Central memory CD4-positive, alpha-beta T cell (primary cell): Measurements from ENCODE around the gene CSNK1A1L.

ENCODE experiments used
- DNase-seq: peaks from one replicate; pipeline ENCODE4 v3.0.0; 2022
- total RNA-seq, 3 experiments: gene quantifications; one replicate each; lab custom pipeline; 2026; lab: John Stamatoyannopoulos, UW

The CSNK1A1L gene
- 0 to 0.25 (median 0.11) reads per million in 3 experiments for total RNA-seq

- DNase-seq = no peak
These were observed at the start of gene CSNK1A1L for GRCh38 chr13:37105251-37105714. Gene CSNK1A1L, minus strand, starts transcription at chr13:37105664. Its CDS starts 408 bp downstream, at chr13:37105256.

DNA sequence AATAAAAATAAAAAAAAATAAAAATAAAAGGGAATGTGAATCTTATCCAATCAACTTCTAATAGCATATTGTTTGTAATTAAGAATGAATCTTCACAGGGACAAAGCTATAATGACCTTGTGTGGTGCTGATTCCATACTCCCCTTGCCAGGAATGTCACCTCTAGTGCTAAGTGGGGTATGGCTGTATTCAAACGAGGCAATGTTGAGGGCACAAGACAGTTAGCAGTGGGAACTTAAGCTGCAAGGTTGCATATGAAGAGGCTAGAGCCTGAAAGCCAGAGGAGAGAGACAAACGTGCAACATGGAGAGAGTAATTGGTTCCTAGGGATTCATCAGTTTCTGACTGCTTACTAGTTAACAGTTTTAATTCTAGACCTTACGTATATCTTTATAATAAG is 43.9 kb upstream of the CSNK1A1L start:
- no peak for DNase-seq

DNA sequence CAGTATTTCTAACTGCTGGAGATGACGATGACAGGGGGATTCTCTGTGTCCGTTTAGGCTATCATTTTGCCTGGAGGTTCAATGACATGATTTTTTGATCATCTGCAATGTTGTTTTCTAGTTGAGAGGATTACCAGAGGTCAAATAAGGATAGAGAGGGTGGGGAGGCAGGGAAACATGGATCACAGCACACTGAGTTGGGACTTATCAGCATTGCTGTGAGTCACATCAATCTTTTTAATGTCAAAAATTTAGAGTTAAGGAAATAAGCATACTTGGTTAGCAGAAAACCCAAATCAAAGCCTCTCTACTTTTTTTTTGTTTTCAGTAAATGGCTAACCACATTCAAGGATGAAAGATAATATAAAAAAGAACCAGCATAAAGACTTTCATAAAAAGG is 43.0 kb upstream of the CSNK1A1L start:
- DNase-seq = no peak

- DNase-seq = no peak
These were observed 39.2 kb upstream of the CSNK1A1L start for GRCh38 chr13:37144661-37145060.

DNA sequence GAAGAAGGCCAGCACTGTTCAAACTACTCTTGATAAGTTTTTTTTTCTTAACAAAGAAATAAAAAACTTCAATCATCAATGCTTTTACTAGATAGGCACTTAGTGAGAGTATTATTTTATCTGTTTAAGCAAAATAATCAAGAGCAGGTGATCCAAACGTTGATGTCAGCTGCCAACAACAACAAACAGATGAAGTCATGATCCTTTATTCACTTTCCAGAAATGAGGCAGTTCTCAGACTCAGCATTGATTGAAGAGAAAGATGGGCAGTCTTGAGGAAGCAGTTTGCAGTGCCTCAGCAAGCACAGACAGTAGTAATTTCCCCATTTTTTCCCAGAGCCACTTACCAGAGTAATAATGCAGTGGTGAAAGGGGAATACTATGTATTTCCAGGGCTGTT is 38.4 kb upstream of the CSNK1A1L start:
- no peak for DNase-seq

- no peak for DNase-seq
These were observed 37.4 kb upstream of the CSNK1A1L start for GRCh38 chr13:37142877-37143276.

DNA sequence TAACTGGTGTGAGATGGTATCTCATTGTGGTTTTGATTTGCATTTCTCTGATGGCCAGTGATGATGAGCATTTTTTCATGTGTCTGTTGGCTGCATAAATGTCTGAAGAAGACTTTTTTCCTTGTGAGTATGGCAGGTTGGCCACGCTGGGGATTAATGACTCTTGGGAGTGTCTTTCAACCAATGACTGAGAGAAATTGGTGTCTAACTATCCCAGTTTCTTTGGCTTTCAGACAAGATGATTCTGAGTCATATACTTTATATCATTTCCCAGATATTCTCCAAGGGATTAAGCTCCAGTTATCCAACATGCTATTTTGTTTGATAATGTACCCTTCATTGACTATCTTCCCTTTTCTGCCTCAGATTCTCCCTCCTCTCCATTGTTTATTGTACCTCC is 35.5 kb upstream of the CSNK1A1L start:
- no peak for DNase-seq

DNA sequence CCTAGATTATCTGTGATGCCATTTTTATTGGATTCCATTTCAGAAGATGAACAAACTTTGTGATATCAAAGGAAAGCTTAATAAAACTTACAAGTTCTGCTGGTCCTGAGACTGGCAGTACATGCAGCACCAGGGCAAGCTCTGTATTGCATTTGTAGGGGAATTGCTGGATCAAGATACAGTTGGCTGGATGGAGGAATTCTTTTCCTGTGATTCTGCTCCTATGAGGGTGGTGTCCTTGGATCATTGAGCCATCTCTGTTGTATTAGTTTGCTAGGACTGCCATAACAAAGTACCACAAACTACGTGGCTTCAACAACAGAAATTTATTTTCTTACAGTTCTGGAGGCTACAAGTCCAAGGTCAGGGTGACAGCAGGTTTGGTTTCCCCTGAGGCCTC is 33.9 kb upstream of the CSNK1A1L start:
- no peak for DNase-seq

- DNase-seq = no peak
These were observed 33.5 kb upstream of the CSNK1A1L start for GRCh38 chr13:37138926-37139325.

DNA sequence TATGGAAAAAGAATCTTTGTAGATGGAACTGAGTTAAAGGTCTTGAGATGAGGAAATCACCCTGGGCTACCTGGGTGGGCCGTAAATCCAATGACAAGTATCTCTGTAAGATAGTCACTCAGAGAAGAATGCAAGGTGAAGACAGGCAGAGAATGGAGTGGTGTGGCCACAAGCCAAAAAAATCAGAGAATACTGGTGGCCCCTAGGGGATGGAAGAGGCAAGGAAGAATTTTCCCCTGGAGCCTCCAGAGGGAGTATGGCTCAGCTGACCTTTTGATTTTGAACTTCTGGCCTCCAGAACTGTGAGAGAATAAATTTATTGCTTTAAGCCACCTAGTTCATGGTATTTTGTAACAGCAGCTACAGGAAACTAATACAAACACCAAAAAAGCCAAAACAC is 32.7 kb upstream of the CSNK1A1L start:
- no peak for DNase-seq

DNA sequence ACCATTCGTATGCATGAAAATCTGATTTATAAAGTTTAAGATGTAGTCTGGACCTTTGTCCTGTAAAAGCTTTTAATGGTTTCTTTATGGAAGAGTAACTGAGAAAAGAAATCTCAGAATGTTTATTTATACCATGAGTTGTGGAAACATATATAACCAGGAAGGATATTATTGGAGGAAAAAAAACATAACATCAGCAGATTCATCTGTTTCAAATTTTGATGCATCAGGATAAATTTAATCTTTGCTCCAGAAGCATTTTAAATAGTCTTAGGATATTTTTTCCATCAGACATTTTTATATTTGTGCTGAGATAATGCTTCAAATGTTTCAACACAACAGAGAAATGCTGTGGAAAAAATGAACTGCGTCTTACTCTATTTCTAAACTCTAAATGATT is 31.2 kb upstream of the CSNK1A1L start:
- DNase-seq = no peak

- DNase-seq = no peak
These were observed 30.7 kb upstream of the CSNK1A1L start for GRCh38 chr13:37136187-37136586.

- DNase-seq = no peak
These were observed 29.1 kb upstream of the CSNK1A1L start for GRCh38 chr13:37134411-37135041.

- DNase-seq = no peak
These were observed 26.7 kb upstream of the CSNK1A1L start for GRCh38 chr13:37132211-37132610.

- no peak for DNase-seq
These were observed 25.6 kb upstream of the CSNK1A1L start for GRCh38 chr13:37131092-37131491.

- no peak for DNase-seq
These were observed 24.4 kb upstream of the CSNK1A1L start for GRCh38 chr13:37129866-37130265.

GRCh38 chr13:37127691-37128241 is 22.3 kb upstream of the CSNK1A1L start:
- DNase-seq = no peak

GRCh38 chr13:37123337-37123736 is 17.9 kb upstream of the CSNK1A1L start:
- no peak for DNase-seq

DNA sequence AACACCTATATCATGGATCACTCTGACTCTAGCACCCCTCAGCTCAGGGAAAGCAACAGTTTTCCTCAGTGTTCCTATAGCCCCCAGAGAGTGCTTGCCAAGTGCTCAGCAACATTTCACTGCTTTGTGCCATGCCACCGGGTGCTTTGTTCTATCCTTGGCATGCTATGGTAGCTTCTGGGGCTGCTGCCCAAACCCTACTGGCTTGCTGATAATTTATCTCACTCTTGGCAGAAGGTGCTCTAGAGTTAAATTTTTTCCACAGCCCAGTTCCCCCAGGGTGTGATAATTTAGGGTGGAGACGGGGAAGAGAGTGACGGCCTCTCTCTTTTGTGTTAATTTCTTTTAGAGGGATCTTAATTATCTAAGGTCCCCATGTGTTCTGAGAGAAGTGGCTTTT is 12.6 kb upstream of the CSNK1A1L start:
- no peak for DNase-seq

DNA sequence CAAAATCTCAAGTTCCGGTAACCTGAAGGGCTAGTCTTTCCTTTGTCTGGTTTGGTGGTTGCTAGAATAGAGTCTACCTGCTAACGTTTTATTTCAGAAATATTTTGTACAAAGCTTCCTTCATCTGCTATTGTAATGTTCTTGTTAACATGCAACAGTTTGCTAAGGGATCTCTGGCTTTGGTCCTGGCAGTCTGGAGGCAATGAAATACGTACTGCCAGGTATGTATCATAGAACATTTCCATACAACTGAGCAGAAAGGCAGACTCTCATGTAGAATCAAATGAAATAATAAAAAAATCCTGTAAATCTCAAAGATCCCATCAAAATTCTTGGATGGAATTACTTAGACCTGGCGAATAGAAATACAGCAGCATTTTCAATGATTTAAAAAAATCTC is 8.8 kb upstream of the CSNK1A1L start:
- DNase-seq = no peak

DNA sequence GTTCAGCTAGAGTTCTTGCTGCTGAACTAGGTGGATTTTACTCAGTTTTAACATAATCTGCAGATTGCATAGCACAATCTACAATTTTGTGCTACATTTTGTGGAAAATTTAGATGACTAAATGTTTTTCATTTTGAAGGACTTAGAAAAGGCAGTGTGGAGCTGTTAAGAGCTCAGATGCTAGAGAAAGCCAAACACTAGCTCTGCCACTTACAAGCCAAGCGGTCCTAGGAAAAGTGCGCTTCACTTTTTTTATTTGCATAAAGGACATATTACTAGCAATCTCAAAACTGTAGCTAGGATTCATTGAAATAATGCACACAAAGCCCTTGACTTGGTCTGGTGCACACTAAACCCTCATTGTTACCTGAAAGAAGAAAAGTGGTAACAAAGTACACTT is 8.1 kb upstream of the CSNK1A1L start:
- DNase-seq = no peak

- DNase-seq = no peak
These were observed 3.7 kb upstream of the CSNK1A1L start for GRCh38 chr13:37109051-37109678.

DNA sequence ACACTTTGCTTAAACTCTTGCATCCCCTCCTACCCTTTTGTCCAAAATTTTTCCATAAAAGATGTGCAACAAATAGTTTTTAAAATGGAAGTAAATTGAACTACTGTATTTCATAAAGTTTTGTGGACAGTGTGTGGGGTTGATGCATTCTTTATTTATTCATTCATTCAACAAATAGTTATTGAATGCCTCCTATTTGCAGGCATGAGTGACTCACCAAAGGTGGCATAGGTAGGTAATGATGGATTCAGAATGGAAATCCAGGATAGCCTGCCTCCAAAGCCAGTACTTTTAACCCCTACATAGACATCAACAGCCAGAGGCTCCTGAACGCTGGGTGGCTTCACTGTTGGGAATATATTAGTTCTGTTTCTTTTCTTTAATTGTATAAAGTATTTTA is 2.4 kb upstream of the CSNK1A1L start:
- DNase-seq = no peak

DNA sequence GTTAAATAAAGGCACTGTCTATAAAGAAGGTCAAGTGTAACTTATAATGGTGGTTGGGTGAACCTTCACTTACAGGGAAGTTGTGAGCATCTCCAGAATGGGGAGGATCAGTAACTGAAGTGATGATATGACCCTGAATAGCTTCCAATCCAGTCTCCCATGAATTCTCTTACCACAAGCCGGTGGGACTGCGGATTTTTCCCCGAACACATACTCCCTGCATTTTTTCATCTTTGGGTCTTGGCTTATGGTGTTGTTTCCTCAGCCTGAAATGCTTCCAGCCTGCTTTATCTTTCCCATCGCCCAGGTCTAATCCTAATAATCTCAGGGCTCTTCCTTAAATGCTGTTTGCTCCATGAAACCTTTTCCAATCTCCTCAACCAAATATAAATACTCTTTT is 2.0 kb upstream of the CSNK1A1L start:
- no peak for DNase-seq
